ENCODE results near the gene DDX50.
"Not testable (repeated sequence)": the region's sequence is repeated elsewhere in the genome, so short reads cannot be mapped to it uniquely, and the experiment has no call there.

The DDX50 gene

GRCh38 chr10:68938117-68938516 is 37.0 kb downstream of the DDX50 start:
- H3K4me2 ChIP-seq = no peak overlapping the region
- H3K9ac ChIP-seq = no peak overlapping the region
- no peaks in the 10 kb centered on the region for H3K4me1 ChIP-seq (ENCODE audit: low read depth, poor library complexity, severe bottlenecking)
- no peaks in the 10 kb centered on the region for H3K27me3 ChIP-seq (ENCODE audit: insufficient read depth, low read depth)
- H3K4me3 ChIP-seq (IDR thresholded peaks at IDR 0.05; ENCODE audit: insufficient read depth, low read depth, low read length) = no peak overlapping the region
- H4K20me1 ChIP-seq (ENCODE audit: insufficient read depth) = no peaks in the 10 kb centered on the region
- H3K36me3 ChIP-seq (ENCODE audit: insufficient read depth) = no peaks in the 10 kb centered on the region; the same call in 1 of the 2 replicates
- no peak overlapping the region; the same call in 1 of the 2 replicates for H2AFZ ChIP-seq (ENCODE audit: low read depth)
- H3K79me2 ChIP-seq (ENCODE audit: insufficient read depth, low read depth) = no peaks in the 10 kb centered on the region
- no peak overlapping the region for H3K27ac ChIP-seq
- TF ChIP-seq CTCF (conservative IDR thresholded peaks at IDR 0.05; ENCODE audit: low read depth, low read length) = no peak

- no peak overlapping the region for H3K9ac ChIP-seq
- no peak overlapping the region for H3K4me2 ChIP-seq
- H4K20me1 ChIP-seq (ENCODE audit: insufficient read depth) = no peaks in the 10 kb centered on the region
- TF ChIP-seq CTCF (conservative IDR thresholded peaks at IDR 0.05; ENCODE audit: low read depth, low read length) = no peak
- H3K4me1 ChIP-seq (ENCODE audit: low read depth, poor library complexity, severe bottlenecking) = no peaks in the 10 kb centered on the region
- H3K79me2 ChIP-seq (ENCODE audit: insufficient read depth, low read depth) = no peaks in the 10 kb centered on the region
- H3K36me3 ChIP-seq (ENCODE audit: insufficient read depth) = no peaks in the 10 kb centered on the region; the same call in 1 of the 2 replicates
- H2AFZ ChIP-seq (ENCODE audit: low read depth) = no peak overlapping the region
- no peak overlapping the region for H3K27ac ChIP-seq
- no peaks in the 10 kb centered on the region for H3K27me3 ChIP-seq (ENCODE audit: insufficient read depth, low read depth)
- no peak overlapping the region for H3K4me3 ChIP-seq (IDR thresholded peaks at IDR 0.05; ENCODE audit: insufficient read depth, low read depth, low read length)
Measured at GRCh38 chr10:68938884-68939283, 37.8 kb downstream of the DDX50 start.

GRCh38 chr10:68940917-68941316 is 39.8 kb downstream of the DDX50 start:
- not testable (repeated sequence) for H3K79me2 ChIP-seq (ENCODE audit: insufficient read depth, low read depth); H3K36me3 ChIP-seq (ENCODE audit: insufficient read depth); H3K27ac ChIP-seq; H3K4me3 ChIP-seq (IDR thresholded peaks at IDR 0.05; ENCODE audit: insufficient read depth, low read depth, low read length); H3K4me1 ChIP-seq (ENCODE audit: low read depth, poor library complexity, severe bottlenecking); H4K20me1 ChIP-seq (ENCODE audit: insufficient read depth); H3K4me2 ChIP-seq; H2AFZ ChIP-seq (ENCODE audit: low read depth); H3K27me3 ChIP-seq (ENCODE audit: insufficient read depth, low read depth); H3K9ac ChIP-seq

GRCh38 chr10:68950598-68950997 is 49.5 kb downstream of the DDX50 start:
- no peak overlapping the region for H3K27ac ChIP-seq
- no peaks in the 10 kb centered on the region for H4K20me1 ChIP-seq (ENCODE audit: insufficient read depth)
- peaks cover 7% of the 10 kb centered on the region; the same call in 1 of the 2 replicates for H3K36me3 ChIP-seq (ENCODE audit: insufficient read depth)
- H3K4me3 ChIP-seq (IDR thresholded peaks at IDR 0.05; ENCODE audit: insufficient read depth, low read depth, low read length) = no peak overlapping the region
- no peak overlapping the region for H2AFZ ChIP-seq (ENCODE audit: low read depth)
- peaks cover 8% of the 10 kb centered on the region for H3K4me1 ChIP-seq (ENCODE audit: low read depth, poor library complexity, severe bottlenecking)
- TF ChIP-seq CTCF (conservative IDR thresholded peaks at IDR 0.05; ENCODE audit: low read depth, low read length) = no peak
- H3K9ac ChIP-seq = no peak overlapping the region
- H3K4me2 ChIP-seq = no peak overlapping the region
- H3K27me3 ChIP-seq (ENCODE audit: insufficient read depth, low read depth) = no peaks in the 10 kb centered on the region
- no peaks in the 10 kb centered on the region for H3K79me2 ChIP-seq (ENCODE audit: insufficient read depth, low read depth)

GRCh38 chr10:68954904-68955303 is 53.8 kb downstream of the DDX50 start:
- H3K79me2 ChIP-seq (ENCODE audit: insufficient read depth, low read depth) = peaks cover 40% of the 10 kb centered on the region
- H2AFZ ChIP-seq (ENCODE audit: low read depth) = no peak overlapping the region
- H4K20me1 ChIP-seq (ENCODE audit: insufficient read depth) = peaks cover 24% of the 10 kb centered on the region
- no peak for TF ChIP-seq CTCF (conservative IDR thresholded peaks at IDR 0.05; ENCODE audit: low read depth, low read length)
- H3K4me3 ChIP-seq (IDR thresholded peaks at IDR 0.05; ENCODE audit: insufficient read depth, low read depth, low read length) = no peak overlapping the region
- H3K27ac ChIP-seq = peak overlapping the region; percentile 91; the same call in 1 of the 2 replicates
- H3K4me1 ChIP-seq (ENCODE audit: low read depth, poor library complexity, severe bottlenecking) = peaks cover 31% of the 10 kb centered on the region
- no peaks in the 10 kb centered on the region for H3K27me3 ChIP-seq (ENCODE audit: insufficient read depth, low read depth)
- peak overlapping the region; percentile 100 for H3K9ac ChIP-seq
- H3K4me2 ChIP-seq = peak overlapping the region; percentile 95
- peaks cover 12% of the 10 kb centered on the region; the same call in 1 of the 2 replicates for H3K36me3 ChIP-seq (ENCODE audit: insufficient read depth)

All from KMS-11 (cell line).